Measurements from ENCODE around the gene PRAMEF4. TPM values are rescaled to one million over a fixed set of nuclear protein-coding genes. Genes with fewer than 3 reads are reported as not detected.
"Not testable (repeated sequence)": the region's sequence is repeated elsewhere in the genome, so short reads cannot be mapped to it uniquely, and the experiment has no call there.

The PRAMEF4 gene
- total and polyA plus RNA-seq, 7 donors, result not detected

DNA sequence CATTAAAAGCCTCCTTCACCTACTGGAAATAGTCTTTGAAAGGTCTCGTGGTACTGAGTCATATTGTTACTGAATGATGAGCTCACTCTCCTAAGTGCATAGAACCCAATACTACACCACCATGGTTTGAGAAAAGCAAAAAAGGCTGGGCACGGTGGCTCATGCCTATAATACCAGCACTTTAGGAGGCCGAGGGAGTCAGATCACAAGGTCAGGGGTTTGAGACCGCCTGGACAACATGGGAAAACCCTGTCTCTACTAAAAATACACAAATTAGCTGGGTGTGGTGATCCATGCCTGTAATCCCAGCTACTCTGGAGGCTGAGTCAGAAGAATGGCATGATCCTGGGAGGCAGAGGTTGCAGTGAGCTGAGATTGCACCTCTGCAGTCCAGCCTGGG, 34.2 kb downstream of the PRAMEF4 start:
- H3K4me3 ChIP-seq, result no peak overlapping the region
- TF ChIP-seq POLR2AphosphoS5 (IDR thresholded peaks at IDR 0.05) (no peak), POLR2A (IDR thresholded peaks at IDR 0.05) (no peak), EP300 (IDR thresholded peaks at IDR 0.05) (no peak)
- TF ChIP-seq, protein P1, sequence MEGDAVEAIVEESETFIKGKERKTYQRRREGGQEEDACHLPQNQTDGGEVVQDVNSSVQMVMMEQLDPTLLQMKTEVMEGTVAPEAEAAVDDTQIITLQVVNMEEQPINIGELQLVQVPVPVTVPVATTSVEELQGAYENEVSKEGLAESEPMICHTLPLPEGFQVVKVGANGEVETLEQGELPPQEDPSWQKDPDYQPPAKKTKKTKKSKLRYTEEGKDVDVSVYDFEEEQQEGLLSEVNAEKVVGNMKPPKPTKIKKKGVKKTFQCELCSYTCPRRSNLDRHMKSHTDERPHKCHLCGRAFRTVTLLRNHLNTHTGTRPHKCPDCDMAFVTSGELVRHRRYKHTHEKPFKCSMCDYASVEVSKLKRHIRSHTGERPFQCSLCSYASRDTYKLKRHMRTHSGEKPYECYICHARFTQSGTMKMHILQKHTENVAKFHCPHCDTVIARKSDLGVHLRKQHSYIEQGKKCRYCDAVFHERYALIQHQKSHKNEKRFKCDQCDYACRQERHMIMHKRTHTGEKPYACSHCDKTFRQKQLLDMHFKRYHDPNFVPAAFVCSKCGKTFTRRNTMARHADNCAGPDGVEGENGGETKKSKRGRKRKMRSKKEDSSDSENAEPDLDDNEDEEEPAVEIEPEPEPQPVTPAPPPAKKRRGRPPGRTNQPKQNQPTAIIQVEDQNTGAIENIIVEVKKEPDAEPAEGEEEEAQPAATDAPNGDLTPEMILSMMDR (IDR thresholded peaks at IDR 0.05), result no peak
- 68 to 72% methylated on average over 4 of the region's 4 CpGs for whole genome bisulfite sequencing, 2 donors
- H3K27me3 ChIP-seq, result no peaks in the 10 kb centered on the region
- H3K27ac ChIP-seq, result no peak overlapping the region
- H3K4me1 ChIP-seq, result no peaks in the 10 kb centered on the region
- H3K9me3 ChIP-seq, result no peaks in the 10 kb centered on the region
- intact Hi-C loops (cut with DNase I), result no loop called here
- no peak for DNase-seq
- H3K36me3 ChIP-seq, result no peaks in the 10 kb centered on the region

GRCh38 chr1:12848620-12849019, 37.4 kb downstream of the PRAMEF4 start, which contains the start of gene HNRNPCL1:
Gene HNRNPCL1, minus strand, starts transcription at chr1:12848720. Its CDS starts 431 bp downstream, at chr1:12848289.
- H3K4me1 ChIP-seq; intact Hi-C loops (cut with DNase I); DNase-seq; H3K4me3 ChIP-seq; H3K36me3 ChIP-seq; H3K27me3 ChIP-seq; H3K27ac ChIP-seq; H3K9me3 ChIP-seq: not testable (repeated sequence)
- WGBS, 2 donors, result 88 to 90% methylated on average over 7 of the region's 7 CpGs

DNA sequence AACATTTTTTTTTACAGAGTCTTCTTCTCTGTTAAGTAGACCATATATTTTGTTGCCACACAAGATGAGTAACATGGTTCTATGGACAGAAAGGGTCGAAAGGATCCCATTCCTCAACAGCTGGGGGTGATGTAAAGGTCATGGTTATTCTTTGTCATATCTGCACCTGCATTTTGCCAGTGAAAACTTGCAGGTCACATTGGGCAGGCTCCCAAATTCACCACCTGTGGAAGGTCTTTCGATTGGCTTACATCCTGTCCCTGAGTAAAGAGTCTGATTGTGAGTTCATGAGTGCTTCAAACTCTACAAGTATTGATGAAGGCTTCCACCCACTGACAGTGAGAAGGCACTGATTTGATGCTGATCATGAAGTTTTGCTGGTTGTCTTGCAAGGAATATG, 52.8 kb downstream of the PRAMEF4 start:
- intact Hi-C loops (cut with DNase I); H3K4me3 ChIP-seq; H3K36me3 ChIP-seq; H3K27ac ChIP-seq; H3K9me3 ChIP-seq; H3K27me3 ChIP-seq; DNase-seq; H3K4me1 ChIP-seq: not testable (repeated sequence)
- WGBS, 2 donors, result 48 to 59% methylated on average over 2 of the region's 2 CpGs

- H3K27me3 ChIP-seq; H3K4me1 ChIP-seq; DNase-seq; H3K27ac ChIP-seq; H3K4me3 ChIP-seq; intact Hi-C loops (cut with DNase I); H3K9me3 ChIP-seq; H3K36me3 ChIP-seq: not testable (repeated sequence)
- 60 to 62% methylated on average over 3 of the region's 3 CpGs for WGBS, 2 donors
These were observed 54.7 kb downstream of the PRAMEF4 start, which contains the start of gene PRAMEF11 for GRCh38 chr1:12831310-12831709. Gene PRAMEF11, minus strand, starts transcription at chr1:12831410. Its CDS starts 2,621 bp downstream, at chr1:12828789.

Small RNA genes within 50 kb of the gene (small RNA-seq; reads per million reads assigned to genes)
- gene RNU6-1072P, result 0 reads per million in 3 donors

Other genes with a start within 250 kb of the PRAMEF4 start
- gene AADACL4, start 242.1 kb downstream of the PRAMEF4 start, total RNA-seq, result not detected
- gene AADACL4, start 242.1 kb downstream of the PRAMEF4 start, polyA plus RNA-seq, result under 1 TPM in 1 of 3 donors, not detected in 2; 0.04 TPM
- gene AADACL3, start 170.1 kb downstream of the PRAMEF4 start, total RNA-seq, result not detected
- not detected for gene AADACL3, start 170.1 kb downstream of the PRAMEF4 start, polyA plus RNA-seq
- not detected for gene CFAP107, start 140.0 kb downstream of the PRAMEF4 start, total RNA-seq
- under 1 TPM in 1 of 3 donors, not detected in 2; under 0.01 TPM for gene CFAP107, start 140.0 kb downstream of the PRAMEF4 start, polyA plus RNA-seq
- gene PRAMEF12, start 112.5 kb downstream of the PRAMEF4 start, total RNA-seq, result not detected
- gene PRAMEF12, start 112.5 kb downstream of the PRAMEF4 start, polyA plus RNA-seq, result not detected
- gene PRAMEF1, start 94.8 kb downstream of the PRAMEF4 start, total RNA-seq, result not detected
- gene PRAMEF1, start 94.8 kb downstream of the PRAMEF4 start, polyA plus RNA-seq, result not detected
- not detected for gene PRAMEF11, start 54.8 kb downstream of the PRAMEF4 start, total RNA-seq
- gene PRAMEF11, start 54.8 kb downstream of the PRAMEF4 start, polyA plus RNA-seq, result not detected
- not detected for gene HNRNPCL1, start 37.5 kb downstream of the PRAMEF4 start, total RNA-seq
- not detected for gene HNRNPCL1, start 37.5 kb downstream of the PRAMEF4 start, polyA plus RNA-seq
- gene PRAMEF2, start 29.1 kb downstream of the PRAMEF4 start, total RNA-seq, result not detected
- gene PRAMEF2, start 29.1 kb downstream of the PRAMEF4 start, polyA plus RNA-seq, result not detected
- not detected for gene PRAMEF10, start 12.1 kb upstream of the PRAMEF4 start, total RNA-seq
- gene PRAMEF10, start 12.1 kb upstream of the PRAMEF4 start, polyA plus RNA-seq, result not detected
- gene PRAMEF7, start 30.4 kb upstream of the PRAMEF4 start, total RNA-seq, result not detected
- gene PRAMEF7, start 30.4 kb upstream of the PRAMEF4 start, polyA plus RNA-seq, result not detected
- gene PRAMEF6, start 61.4 kb upstream of the PRAMEF4 start, total RNA-seq, result not detected
- gene PRAMEF6, start 61.4 kb upstream of the PRAMEF4 start, polyA plus RNA-seq, result not detected
- not detected for gene PRAMEF27, start 170.4 kb upstream of the PRAMEF4 start, total RNA-seq
- not detected for gene PRAMEF27, start 170.4 kb upstream of the PRAMEF4 start, polyA plus RNA-seq
- gene HNRNPCL3, start 174.6 kb upstream of the PRAMEF4 start, total RNA-seq, result not detected
- gene HNRNPCL3, start 174.6 kb upstream of the PRAMEF4 start, polyA plus RNA-seq, result not detected
- not detected for gene PRAMEF25, start 184.6 kb upstream of the PRAMEF4 start, total RNA-seq
- gene PRAMEF25, start 184.6 kb upstream of the PRAMEF4 start, polyA plus RNA-seq, result not detected
- gene HNRNPCL2, start 230.7 kb upstream of the PRAMEF4 start, total RNA-seq, result not detected
- gene HNRNPCL2, start 230.7 kb upstream of the PRAMEF4 start, polyA plus RNA-seq, result not detected

Measured in sigmoid colon (tissue), 7 donors.